ENCODE measurements around the gene KRTAP10-11.

KRTAP10-11 gene

GRCh38 chr21:44613386-44614155, 32.6 kb upstream of the KRTAP10-11 start:
- TF ChIP-seq EZH2 (IDR thresholded peaks at IDR 0.05; ENCODE audit: borderline replicate concordance, low read length), result no peak
- no peak for TF ChIP-seq CTCF (IDR thresholded peaks at IDR 0.05; ENCODE audit: low read length)

GRCh38 chr21:44614161-44614631, 32.0 kb upstream of the KRTAP10-11 start:
- Histone ChIP-seq H3K4me1 (ENCODE audit: insufficient read depth, low read length, severe bottlenecking) (peaks cover 6% of the 10 kb centered on the region), H3K27me3 (ENCODE audit: insufficient read depth, low read length) (no peaks in the 10 kb centered on the region), H3F3A (ENCODE audit: insufficient read depth, low read length) (no peaks in the 10 kb centered on the region), H3K27ac (ENCODE audit: low read depth, low read length, poor library complexity, severe bottlenecking) (no peak overlapping the region), H2AFZ (ENCODE audit: low read length) (no peak overlapping the region), H3K9me2 (ENCODE audit: low read depth, low read length) (no peaks in the 10 kb centered on the region), H3K36me3 (ENCODE audit: insufficient read depth, low read length) (no peaks in the 10 kb centered on the region), H3K4me3 (ENCODE audit: low read depth, low read length, poor library complexity, severe bottlenecking) (no peak overlapping the region), H3K9ac (ENCODE audit: low read length) (no peak overlapping the region), H3K79me2 (ENCODE audit: insufficient read depth, low read length) (no peaks in the 10 kb centered on the region), H3K4me2 (ENCODE audit: low read length) (no peak overlapping the region), H4K20me1 (ENCODE audit: insufficient read depth, low read length) (no peaks in the 10 kb centered on the region), H3K9me3 (ENCODE audit: low read length) (0 out of 2 replicates have a peak, but pooled peaks cover 2% of the 10 kb centered on the region)
- TF ChIP-seq CTCF (IDR thresholded peaks at IDR 0.05; ENCODE audit: low read length) (no peak), EZH2 (IDR thresholded peaks at IDR 0.05; ENCODE audit: borderline replicate concordance, low read length) (no peak)

More at GRCh38 chr21:44613386-44614155, 32.6 kb upstream of the KRTAP10-11 start:
- H3K9me2 ChIP-seq (ENCODE audit: low read depth, low read length), result no peaks in the 10 kb centered on the region
- H2AFZ ChIP-seq (ENCODE audit: low read length), result no peak overlapping the region
- no peaks in the 10 kb centered on the region for H3K36me3 ChIP-seq (ENCODE audit: insufficient read depth, low read length)
- no peaks in the 10 kb centered on the region for H3K79me2 ChIP-seq (ENCODE audit: insufficient read depth, low read length)
- H3F3A ChIP-seq (ENCODE audit: insufficient read depth, low read length), result no peaks in the 10 kb centered on the region
- H4K20me1 ChIP-seq (ENCODE audit: insufficient read depth, low read length), result no peaks in the 10 kb centered on the region
- H3K27me3 ChIP-seq (ENCODE audit: insufficient read depth, low read length), result no peaks in the 10 kb centered on the region
- H3K4me1 ChIP-seq (ENCODE audit: insufficient read depth, low read length, severe bottlenecking), result peaks cover under 1% of the 10 kb centered on the region
- H3K4me3 ChIP-seq (ENCODE audit: low read depth, low read length, poor library complexity, severe bottlenecking), result no peak overlapping the region
- no peak overlapping the region for H3K27ac ChIP-seq (ENCODE audit: low read depth, low read length, poor library complexity, severe bottlenecking)
- H3K9me3 ChIP-seq (ENCODE audit: low read length), result 0 out of 2 replicates have a peak, but pooled peaks cover 2% of the 10 kb centered on the region
- H3K9ac ChIP-seq (ENCODE audit: low read length), result no peak overlapping the region
- H3K4me2 ChIP-seq (ENCODE audit: low read length), result no peak overlapping the region

GRCh38 chr21:44614961-44615391, 31.2 kb upstream of the KRTAP10-11 start:
- H3F3A ChIP-seq (ENCODE audit: insufficient read depth, low read length), result no peaks in the 10 kb centered on the region
- no peaks in the 10 kb centered on the region for H4K20me1 ChIP-seq (ENCODE audit: insufficient read depth, low read length)
- H3K9me2 ChIP-seq (ENCODE audit: low read depth, low read length), result no peaks in the 10 kb centered on the region
- H2AFZ ChIP-seq (ENCODE audit: low read length), result no peak overlapping the region
- H3K4me2 ChIP-seq (ENCODE audit: low read length), result no peak overlapping the region
- no peak overlapping the region for H3K27ac ChIP-seq (ENCODE audit: low read depth, low read length, poor library complexity, severe bottlenecking)
- H3K27me3 ChIP-seq (ENCODE audit: insufficient read depth, low read length), result no peaks in the 10 kb centered on the region
- no peaks in the 10 kb centered on the region for H3K79me2 ChIP-seq (ENCODE audit: insufficient read depth, low read length)
- H3K4me1 ChIP-seq (ENCODE audit: insufficient read depth, low read length, severe bottlenecking), result peaks cover 6% of the 10 kb centered on the region
- TF ChIP-seq CTCF (IDR thresholded peaks at IDR 0.05; ENCODE audit: low read length), result no peak
- TF ChIP-seq EZH2 (IDR thresholded peaks at IDR 0.05; ENCODE audit: borderline replicate concordance, low read length), result no peak
- no peak overlapping the region for H3K9ac ChIP-seq (ENCODE audit: low read length)
- H3K4me3 ChIP-seq (ENCODE audit: low read depth, low read length, poor library complexity, severe bottlenecking), result no peak overlapping the region
- H3K36me3 ChIP-seq (ENCODE audit: insufficient read depth, low read length), result no peaks in the 10 kb centered on the region
- 0 out of 2 replicates have a peak, but pooled peaks cover 4% of the 10 kb centered on the region for H3K9me3 ChIP-seq (ENCODE audit: low read length)

Measured in OCI-LY1 (cell line).